Keratinocyte (primary cell): Measurements from ENCODE around the gene DEGS1. TPM values are rescaled to one million over a fixed set of nuclear protein-coding genes. Genes with fewer than 3 reads are reported as not detected.

Experiments
- DNase-seq: peaks from one replicate; pipeline ENCODE4 v3.0.0-alpha.2; 2011; ENCODE audit warnings: low read depth, missing footprints, low spot score
- FAIRE-seq: peaks from 2 replicates; lab custom pipeline; 2011; peaks lifted over from hg19 to GRCh38; lab: Jason Lieb, UNC
- H2AFZ ChIP-seq: 2 replicates; pipeline ENCODE4 v1.6.0; 2012; ENCODE audit warnings: low read length, control low read depth, inconsistent platforms; ENCODE audit not compliant: control insufficient read depth
- H3K27ac ChIP-seq: 2 replicates; pipeline ENCODE4 v1.5.1; 2011; ENCODE audit warnings: low read length; ENCODE audit not compliant: control insufficient read depth, insufficient read depth
- H3K27me3 ChIP-seq: 3 replicates; pipeline ENCODE4 v1.6.0; 2011; ENCODE audit warnings: low read length; ENCODE audit not compliant: control insufficient read depth, insufficient read depth; ENCODE audit errors: extremely low read depth
- H3K36me3 ChIP-seq, 2 experiments: 2 replicates in 1 of 2; 3 replicates in 1 of 2; pipeline ENCODE4 v1.5.1; 2011; ENCODE audit warnings: low read length in 2 of 2, mild to moderate bottlenecking in 1 of 2; ENCODE audit not compliant: control insufficient read depth in 2 of 2, insufficient read depth in 2 of 2; ENCODE audit errors: extremely low read depth in 1 of 2
- H3K4me1 ChIP-seq: 3 replicates; pipeline ENCODE4 v1.5.1; 2011; ENCODE audit warnings: low read length; ENCODE audit not compliant: control insufficient read depth, insufficient read depth; ENCODE audit errors: extremely low read depth
- H3K4me2 ChIP-seq: 3 replicates; pipeline ENCODE4 v1.6.0; 2011; ENCODE audit warnings: low read depth, low read length; ENCODE audit not compliant: control insufficient read depth, insufficient read depth; ENCODE audit errors: extremely low read depth
- H3K4me3 ChIP-seq, 3 experiments: fragments of 200-600 bp in 1 of 3; sonication (generic) in 1 of 3; 2 replicates in 2 of 3; 3 replicates in 1 of 3; pipeline ENCODE4 v1.5.1; 2011 to 2016; ENCODE audit warnings: low read length in 3 of 3, mild to moderate bottlenecking in 3 of 3, control low read depth in 2 of 3, inconsistent platforms in 1 of 3, low read depth in 1 of 3, mixed read lengths in 1 of 3, mixed run types in 1 of 3, moderate library complexity in 1 of 3; ENCODE audit not compliant: control insufficient read depth in 2 of 3, insufficient read depth in 2 of 3; ENCODE audit errors: extremely low read depth in 1 of 3
- H3K79me2 ChIP-seq: 2 replicates; pipeline ENCODE4 v1.6.0; 2012; ENCODE audit warnings: low read length; ENCODE audit not compliant: control insufficient read depth, insufficient read depth
- H3K9ac ChIP-seq: 3 replicates; pipeline ENCODE4 v1.6.0; 2011; ENCODE audit warnings: low read length; ENCODE audit not compliant: control insufficient read depth, insufficient read depth; ENCODE audit errors: extremely low read depth
- H3K9me1 ChIP-seq: 3 replicates; pipeline ENCODE4 v1.6.0; 2011; ENCODE audit warnings: low read length; ENCODE audit not compliant: control insufficient read depth, insufficient read depth; ENCODE audit errors: extremely low read depth
- H3K9me3 ChIP-seq: 2 replicates; pipeline ENCODE4 v1.5.1; 2012; ENCODE audit warnings: low read depth, low read length; ENCODE audit not compliant: control insufficient read depth
- H4K20me1 ChIP-seq: 3 replicates; pipeline ENCODE4 v1.6.0; 2011; ENCODE audit warnings: low read length; ENCODE audit not compliant: control insufficient read depth, insufficient read depth; ENCODE audit errors: extremely low read depth
- EZH2 ChIP-seq: IDR thresholded peaks from one replicate; pipeline ENCODE4 v1.6.1; 2012; ENCODE audit warnings: inconsistent platforms, mild to moderate bottlenecking, low read length, moderate library complexity
- dilution Hi-C: fragments of 300-500 bp; cut with MboI; formaldehyde crosslinking; loops from one replicate; pipeline ENCODE4 v1.7.0; 2020; ENCODE audit warnings: low sequenced_read_pairs; ENCODE audit not compliant: extremely low pct_ligation_motif_present
- polyA plus RNA-seq, 5 experiments: library from polyadenylated mRNA; depleted of rRNA in 3 of 5; stranded (reverse) in 3 of 5; stranded (forward) in 1 of 5; unstranded in 1 of 5; fragments of >200 nt; gene quantifications; 1 replicate in 1 of 5; 2 replicates in 3 of 5; 3 replicates in 1 of 5; pipeline versions ENCODE4 v1.2.1 to v1.2.3, GENCODE V29; 2011 to 2012; ENCODE audit warnings: missing spikeins in 2 of 5, low read depth in 1 of 5, low replicate concordance in 1 of 5
- TF ChIP-seq, protein P1 (sequence below), 3 experiments: IDR thresholded peaks in 1 of 3; conservative IDR thresholded peaks in 1 of 3; optimal IDR thresholded peaks in 1 of 3; 2 replicates in 2 of 3; 3 replicates in 1 of 3; pipeline versions ENCODE3 to v1.5.1; 2011; ENCODE audit warnings: low read length in 3 of 3, mild to moderate bottlenecking in 3 of 3, moderate library complexity in 2 of 3, control low read depth in 1 of 3, inconsistent platforms in 1 of 3; ENCODE audit not compliant: insufficient read depth in 2 of 3; ENCODE audit errors: extremely low read depth in 1 of 3

Gene DEGS1
- polyA plus RNA-seq, 1 donor (not counting 4 experiments of a cell fraction or from before 2014, with no cell fraction given): 314 TPM

DNA sequence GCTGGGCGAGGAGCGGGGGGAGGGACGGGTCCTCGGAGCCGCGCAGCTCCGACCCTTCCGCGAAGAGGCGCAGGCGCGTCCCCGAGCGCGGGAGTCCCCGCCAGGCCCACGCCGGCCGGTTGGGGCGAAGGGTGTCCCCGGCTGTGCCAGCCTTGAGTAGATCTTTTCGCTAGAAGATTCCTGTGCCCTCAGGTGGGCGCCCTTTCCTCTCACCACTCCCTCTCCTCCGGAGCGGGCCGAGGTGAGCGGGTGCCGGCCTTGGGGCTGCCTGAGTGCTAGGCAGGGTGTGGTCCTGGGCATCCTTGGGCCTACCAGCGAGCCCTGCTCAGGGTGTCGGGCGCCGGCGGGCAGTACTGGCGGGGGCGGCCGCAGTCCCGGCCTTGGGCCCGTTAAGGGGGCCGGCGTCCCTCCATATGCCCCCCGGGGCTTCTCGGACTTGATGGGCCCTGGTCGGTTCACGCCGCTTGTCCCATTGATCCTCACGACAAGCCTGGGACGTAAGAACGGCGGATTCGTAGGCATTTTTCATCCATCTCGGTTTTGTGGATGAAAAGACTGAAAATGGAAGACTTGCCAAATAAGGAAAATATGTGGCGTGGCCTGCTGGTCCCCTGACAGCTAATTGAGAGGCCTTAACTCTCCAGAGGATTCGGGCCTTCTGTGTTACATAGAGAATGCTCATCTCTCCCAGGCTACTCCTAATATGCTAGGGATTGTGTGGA lies 712 bp downstream of the DEGS1 start:
- no peaks in the 10 kb centered on the region for H3K9me3 ChIP-seq
- H4K20me1 ChIP-seq: no peaks in the 10 kb centered on the region
- peak overlapping the region; percentile 90 for H3K4me2 ChIP-seq
- peaks cover 56% of the 10 kb centered on the region for H3K79me2 ChIP-seq
- FAIRE-seq (no peak), DNase-seq (no peak)
- peak overlapping the region; percentile 88 for H3K9ac ChIP-seq
- dilution Hi-C loops: no loop called here
- peaks cover 32% of the 10 kb centered on the region for H3K4me1 ChIP-seq
- H3K4me3 ChIP-seq: peak overlapping the region; percentile 73 to 91 (median 79)
- H3K27ac ChIP-seq: peak overlapping the region; percentile 76
- no peaks in the 10 kb centered on the region for H3K9me1 ChIP-seq
- no peaks in the 10 kb centered on the region for H3K27me3 ChIP-seq
- TF ChIP-seq EZH2: no peak
- TF ChIP-seq, protein P1, sequence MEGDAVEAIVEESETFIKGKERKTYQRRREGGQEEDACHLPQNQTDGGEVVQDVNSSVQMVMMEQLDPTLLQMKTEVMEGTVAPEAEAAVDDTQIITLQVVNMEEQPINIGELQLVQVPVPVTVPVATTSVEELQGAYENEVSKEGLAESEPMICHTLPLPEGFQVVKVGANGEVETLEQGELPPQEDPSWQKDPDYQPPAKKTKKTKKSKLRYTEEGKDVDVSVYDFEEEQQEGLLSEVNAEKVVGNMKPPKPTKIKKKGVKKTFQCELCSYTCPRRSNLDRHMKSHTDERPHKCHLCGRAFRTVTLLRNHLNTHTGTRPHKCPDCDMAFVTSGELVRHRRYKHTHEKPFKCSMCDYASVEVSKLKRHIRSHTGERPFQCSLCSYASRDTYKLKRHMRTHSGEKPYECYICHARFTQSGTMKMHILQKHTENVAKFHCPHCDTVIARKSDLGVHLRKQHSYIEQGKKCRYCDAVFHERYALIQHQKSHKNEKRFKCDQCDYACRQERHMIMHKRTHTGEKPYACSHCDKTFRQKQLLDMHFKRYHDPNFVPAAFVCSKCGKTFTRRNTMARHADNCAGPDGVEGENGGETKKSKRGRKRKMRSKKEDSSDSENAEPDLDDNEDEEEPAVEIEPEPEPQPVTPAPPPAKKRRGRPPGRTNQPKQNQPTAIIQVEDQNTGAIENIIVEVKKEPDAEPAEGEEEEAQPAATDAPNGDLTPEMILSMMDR (optimal IDR thresholded peaks at IDR 0.05 in 1 of 3, IDR thresholded peaks at IDR 0.05 in 1 of 3, conservative IDR thresholded peaks at IDR 0.05 in 1 of 3; ENCODE audit: extremely low read depth in 1 of 3, insufficient read depth in 2 of 3, low read length in 3 of 3): peak in 1 of 3 experiments; percentile 22
- peaks cover 0 to 2% of the 10 kb centered on the region in 2 experiments for H3K36me3 ChIP-seq
- H2AFZ ChIP-seq: peak overlapping the region; percentile 76

DNA sequence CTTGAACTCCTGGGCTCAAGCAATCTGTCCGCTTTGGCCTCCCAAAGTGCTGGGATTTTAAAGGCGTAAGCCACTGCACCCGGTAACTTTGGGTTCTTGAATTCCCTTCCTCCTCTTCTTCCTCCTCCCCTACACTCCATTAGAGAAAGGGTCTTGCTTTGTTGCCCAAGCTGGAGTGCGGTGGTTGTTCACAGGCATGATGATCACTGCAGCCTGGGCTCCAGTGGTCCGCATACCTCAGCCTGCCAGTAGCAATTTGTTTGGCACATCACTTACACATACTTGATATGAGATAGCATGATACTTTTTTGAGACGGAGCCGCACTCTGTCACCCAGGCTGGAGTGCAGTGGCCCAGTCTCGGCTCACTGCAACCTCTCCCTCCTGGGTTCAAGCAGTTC lies 2.2 kb downstream of the DEGS1 start:
- no peak overlapping the region for H2AFZ ChIP-seq
- peak overlapping the region; percentile 76 for H3K27ac ChIP-seq
- peaks cover 71% of the 10 kb centered on the region for H3K79me2 ChIP-seq
- H3K9me3 ChIP-seq: no peaks in the 10 kb centered on the region
- no peaks in the 10 kb centered on the region for H3K27me3 ChIP-seq
- H3K36me3 ChIP-seq: peaks cover 0 to 2% of the 10 kb centered on the region in 2 experiments
- TF ChIP-seq EZH2: no peak
- TF ChIP-seq, protein P1 (optimal IDR thresholded peaks at IDR 0.05 in 1 of 3, IDR thresholded peaks at IDR 0.05 in 1 of 3, conservative IDR thresholded peaks at IDR 0.05 in 1 of 3; ENCODE audit: extremely low read depth in 1 of 3, insufficient read depth in 2 of 3, low read length in 3 of 3): no peak
- dilution Hi-C loops: no loop called here
- no peak for FAIRE-seq
- H3K9me1 ChIP-seq: no peaks in the 10 kb centered on the region
- peaks cover 32% of the 10 kb centered on the region for H3K4me1 ChIP-seq
- H3K9ac ChIP-seq: peak overlapping the region; percentile 88
- no peaks in the 10 kb centered on the region for H4K20me1 ChIP-seq
- DNase-seq: no peak
- peak overlapping the region; percentile 90 for H3K4me2 ChIP-seq
- H3K4me3 ChIP-seq: peak overlapping the region; percentile 73 to 91 (median 79)
